H9 (cell line): ENCODE data around the gene ART4. TPM values are rescaled to one million over a fixed set of nuclear protein-coding genes. Genes with fewer than 3 reads are reported as not detected.

Source experiments
- DNase-seq: peaks from one replicate; pipeline ENCODE4 v3.0.0-alpha.2; 2017
- H2AFZ ChIP-seq: one replicate; pipeline ENCODE4 v1.6.1; 2013; ENCODE audit warnings: mild to moderate bottlenecking, low read length, control low read depth, moderate library complexity
- H2AK5ac ChIP-seq: 2 replicates; pipeline ENCODE4 v1.6.1; 2013; ENCODE audit warnings: low read length, control low read depth, mixed read lengths; ENCODE audit not compliant: insufficient read length
- H2BK120ac ChIP-seq: one replicate; pipeline ENCODE4 v1.6.1; 2013; ENCODE audit warnings: low read depth, mild to moderate bottlenecking, low read length, control low read depth, inconsistent platforms; ENCODE audit not compliant: poor library complexity, severe bottlenecking
- H2BK12ac ChIP-seq: 2 replicates; pipeline ENCODE4 v1.6.1; 2013; ENCODE audit warnings: low read length, control low read depth, mixed read lengths, low read depth; ENCODE audit not compliant: insufficient read length
- H2BK15ac ChIP-seq: 2 replicates; pipeline ENCODE4 v1.6.1; 2013; ENCODE audit warnings: low read depth, low read length, control low read depth
- H2BK20ac ChIP-seq: one replicate; pipeline ENCODE4 v1.6.1; 2013; ENCODE audit warnings: low read depth, mild to moderate bottlenecking, low read length, control low read depth, inconsistent platforms; ENCODE audit not compliant: poor library complexity, severe bottlenecking
- H2BK5ac ChIP-seq: 2 replicates; pipeline ENCODE4 v1.6.1; 2013; ENCODE audit warnings: low read length, control low read depth, mixed read lengths; ENCODE audit not compliant: insufficient read length
- H3K14ac ChIP-seq: 2 replicates; pipeline ENCODE4 v1.6.1; 2013; ENCODE audit warnings: low read length, control low read depth; ENCODE audit not compliant: insufficient read depth
- H3K18ac ChIP-seq: 2 replicates; pipeline ENCODE4 v1.6.1; 2013; ENCODE audit warnings: low read depth, mild to moderate bottlenecking, mixed read lengths, low read length, control low read depth; ENCODE audit not compliant: insufficient read length
- H3K23ac ChIP-seq: 2 replicates; pipeline ENCODE4 v1.6.1; 2013; ENCODE audit warnings: low read length, control low read depth, mixed read lengths, low read depth; ENCODE audit not compliant: insufficient read length
- H3K23me2 ChIP-seq: 2 replicates; pipeline ENCODE4 v1.6.1; 2013; ENCODE audit warnings: low read depth, mild to moderate bottlenecking, mixed read lengths, low read length, control low read depth; ENCODE audit not compliant: insufficient read length, poor library complexity, severe bottlenecking
- H3K27ac ChIP-seq: 2 replicates; pipeline ENCODE4 v1.5.1; 2013; ENCODE audit warnings: low read length, control low read depth, mixed read lengths, low read depth; ENCODE audit not compliant: insufficient read length
- H3K27me3 ChIP-seq: 2 replicates; pipeline ENCODE4 v1.6.1; 2013; ENCODE audit warnings: low read length, control low read depth, inconsistent platforms; ENCODE audit not compliant: insufficient read depth
- H3K4ac ChIP-seq: 2 replicates; pipeline ENCODE4 v1.6.1; 2013; ENCODE audit warnings: low read depth, mild to moderate bottlenecking, control low read depth, inconsistent platforms, low read length, moderate library complexity
- H3K4me1 ChIP-seq: 2 replicates; pipeline ENCODE4 v1.6.1; 2013; ENCODE audit warnings: low read length, control low read depth, inconsistent platforms; ENCODE audit not compliant: insufficient read depth
- H3K4me2 ChIP-seq: 2 replicates; pipeline ENCODE4 v1.6.1; 2013; ENCODE audit warnings: low read length, control low read depth, mixed read lengths; ENCODE audit not compliant: insufficient read length, insufficient read depth
- H3K56ac ChIP-seq: 2 replicates; pipeline ENCODE4 v1.6.1; 2013; ENCODE audit warnings: low read depth, mild to moderate bottlenecking, mixed read lengths, low read length, control low read depth; ENCODE audit not compliant: insufficient read length
- H3K79me1 ChIP-seq: 2 replicates; pipeline ENCODE4 v1.6.1; 2013; ENCODE audit warnings: low read depth, mild to moderate bottlenecking, moderate library complexity, low read length, control low read depth, inconsistent platforms; ENCODE audit not compliant: insufficient read depth, poor library complexity, severe bottlenecking
- H3K79me2 ChIP-seq: 2 replicates; pipeline ENCODE4 v1.6.1; 2013; ENCODE audit warnings: low read length, control low read depth, inconsistent platforms; ENCODE audit not compliant: insufficient read depth
- H3K9ac ChIP-seq: 2 replicates; pipeline ENCODE4 v1.6.1; 2013; ENCODE audit warnings: low read length, control low read depth, mixed read lengths; ENCODE audit not compliant: insufficient read length; ENCODE audit errors: extremely low read depth
- H3K9me3 ChIP-seq: one replicate; pipeline ENCODE4 v1.6.1; 2013; ENCODE audit warnings: low read depth, low read length, inconsistent platforms; ENCODE audit not compliant: control insufficient read depth
- H3T11ph ChIP-seq: one replicate; pipeline ENCODE4 v1.6.1; 2013; ENCODE audit warnings: mild to moderate bottlenecking, low read length, control low read depth, inconsistent platforms
- H4K20me1 ChIP-seq: one replicate; pipeline ENCODE4 v1.6.1; 2013; ENCODE audit not compliant: control insufficient read depth, insufficient read length, insufficient read depth
- H4K5ac ChIP-seq: 2 replicates; pipeline ENCODE4 v1.6.1; 2013; ENCODE audit warnings: low read depth, mild to moderate bottlenecking, mixed read lengths, low read length, control low read depth; ENCODE audit not compliant: insufficient read length
- H4K8ac ChIP-seq: replicated peaks from 2 replicates; pipeline ENCODE4 v1.6.1; 2013; ENCODE audit warnings: low read length, control low read depth, mixed read lengths, low read depth; ENCODE audit not compliant: insufficient read length
- H4K91ac ChIP-seq: 2 replicates; pipeline ENCODE4 v1.6.1; 2013; ENCODE audit warnings: low read depth, mild to moderate bottlenecking, moderate library complexity, mixed read lengths, low read length, control low read depth; ENCODE audit not compliant: insufficient read length
- H3K27ac Mint-ChIP-seq, 3 experiments: 2 replicates in 2 of 3; 3 replicates in 1 of 3; pipeline ENCODE4 v1.8.0; 2020 to 2021; ENCODE audit warnings: mixed read lengths in 3 of 3, mild to moderate bottlenecking in 1 of 3, moderate library complexity in 1 of 3
- H3K27me3 Mint-ChIP-seq: 2 replicates; pipeline ENCODE4 v1.8.0; 2021; ENCODE audit warnings: low read depth, mild to moderate bottlenecking, moderate library complexity, mixed read lengths
- H3K36me3 Mint-ChIP-seq, 3 experiments: 2 replicates in 2 of 3; 3 replicates in 1 of 3; pipeline ENCODE4 v1.8.0; 2020 to 2021; ENCODE audit warnings: low read depth in 3 of 3, mixed read lengths in 3 of 3; ENCODE audit not compliant: insufficient read depth in 1 of 3
- H3K4me1 Mint-ChIP-seq, 2 experiments: 2 replicates each; pipeline ENCODE4 v1.8.0; 2020; ENCODE audit warnings: mixed read lengths in 2 of 2
- H3K4me3 Mint-ChIP-seq, 2 experiments: 2 replicates in 1 of 2; 3 replicates in 1 of 2; pipeline ENCODE4 v1.8.0; 2020 to 2021; ENCODE audit warnings: mild to moderate bottlenecking in 2 of 2, mixed read lengths in 2 of 2, moderate library complexity in 1 of 2
- H3K9me3 Mint-ChIP-seq, 2 experiments: 2 replicates in 1 of 2; 3 replicates in 1 of 2; pipeline ENCODE4 v1.8.0; 2020; ENCODE audit warnings: mild to moderate bottlenecking in 2 of 2, mixed read lengths in 2 of 2, moderate library complexity in 1 of 2
- CTCF ChIP-seq: fragments of 200-600 bp; sonication (generic); conservative IDR thresholded peaks from 3 replicates; pipeline ENCODE4 v1.8.0; 2021; ENCODE audit warnings: antibody characterized with exemption, mild to moderate bottlenecking
- WGBS: extraction: QIAGEN DNeasy Blood & Tissue Kit; methylation state at CpG from one replicate; pipeline ENCODE4 v1.1.7; 2013; ENCODE audit warnings: missing lambda C conversion rate, low lambda C conversion rate, mixed read lengths; ENCODE audit not compliant: insufficient read length; ENCODE audit errors: extremely low coverage; 5-methylcytosine and 5-hydroxymethylcytosine counted together
- total RNA-seq: library from RNA; stranded (reverse); gene quantifications from 2 replicates; pipeline ENCODE4 v1.2.1, GENCODE V29; 2021

ART4 gene
- total RNA-seq, 1 experiment from 2014 or later = not detected

GRCh38 chr12:14803830-14804160 lies 39.5 kb downstream of the ART4 start:
- Histone ChIP-seq H3K18ac (no peak overlapping the region), H3K23me2 (no peaks in the 10 kb centered on the region), H2AFZ (peak overlapping the region; percentile 51), H2BK12ac (no peak overlapping the region), H4K91ac (no peak overlapping the region), H2BK5ac (no peak overlapping the region), H3K4me2 (peak overlapping the region; percentile 70), H3T11ph (no peak overlapping the region), H2AK5ac (no peak overlapping the region), H3K9ac (peak overlapping the region; percentile 87), H4K20me1 (no peaks in the 10 kb centered on the region), H3K4ac (no peak overlapping the region), H3K56ac (no peak overlapping the region), H3K27me3 (no peaks in the 10 kb centered on the region), H3K14ac (no peak overlapping the region), H4K5ac (no peak overlapping the region), H2BK15ac (no peak overlapping the region), H3K27ac (no peak overlapping the region), H3K9me3 (no peaks in the 10 kb centered on the region), H3K79me1 (no peaks in the 10 kb centered on the region), H3K4me1 (no peaks in the 10 kb centered on the region), H3K23ac (no peak overlapping the region), H4K8ac (no peak overlapping the region), H3K79me2 (peaks cover 18% of the 10 kb centered on the region), H2BK120ac (no peak overlapping the region), H2BK20ac (no peak overlapping the region)
- peaks cover 5 to 19% (median 13%) of the 10 kb centered on the region in 3 experiments; a peak in 5 of 7 replicates for H3K36me3 Mint-ChIP-seq
- no peak overlapping the region for H3K27ac Mint-ChIP-seq
- no peaks in the 10 kb centered on the region for H3K27me3 Mint-ChIP-seq
- TF ChIP-seq CTCF = no peak
- peaks cover 7 to 18% of the 10 kb centered on the region in 2 experiments; a peak in 3 of 4 replicates for H3K4me1 Mint-ChIP-seq
- no peaks in the 10 kb centered on the region for H3K9me3 Mint-ChIP-seq
- DNase-seq = no peak
- no peak overlapping the region for H3K4me3 Mint-ChIP-seq
- WGBS = no CpG with 5 or more reads among the region's 12 CpGs
